LNCAP (cell line): Measurements from ENCODE around the gene FHIP1B.

Experiments
- TF ChIP-seq, protein P1 (sequence below): fragments of 450-650 bp; IDR thresholded peaks from 2 replicates; pipeline ENCODE4 v1.5.1; 2017; ENCODE audit warnings: mild to moderate bottlenecking

FHIP1B gene

DNA sequence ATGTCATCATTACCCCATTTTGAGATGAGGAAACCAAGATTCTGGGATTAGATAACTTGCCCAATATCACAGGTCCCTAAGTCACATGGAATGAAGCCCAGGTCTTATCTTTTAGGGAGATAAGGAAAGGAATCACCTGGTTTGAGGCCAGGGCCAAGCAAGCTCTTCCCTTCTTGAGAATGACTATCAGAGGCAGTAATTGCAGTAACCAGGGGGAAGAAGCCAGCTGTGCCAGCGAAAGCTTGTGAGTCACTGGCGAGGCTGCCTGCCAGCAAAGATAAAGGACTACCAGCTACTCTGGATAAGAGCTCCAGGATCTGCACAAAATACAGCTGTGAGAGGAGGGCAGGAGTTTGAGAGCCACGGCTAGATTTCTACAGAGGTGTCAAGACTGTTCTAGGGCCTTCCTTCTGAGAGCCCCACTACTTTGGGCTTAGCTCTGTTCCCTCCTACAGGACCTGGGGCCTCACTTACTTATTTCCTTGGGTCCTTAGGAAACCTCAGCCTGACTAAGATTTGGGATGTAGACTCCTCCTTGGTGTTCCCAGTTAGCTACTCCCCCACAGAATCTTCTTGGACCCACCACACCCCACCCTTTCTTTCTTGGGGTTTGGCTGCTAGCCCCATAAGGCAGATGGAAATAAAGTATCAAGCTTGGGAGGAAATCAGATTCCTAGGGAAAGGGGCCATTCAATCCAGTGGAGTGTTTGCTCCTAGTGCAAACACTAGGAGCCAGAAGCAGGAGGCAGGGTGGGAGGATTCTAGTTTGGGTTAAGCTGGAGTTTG lies 15.5 kb upstream of the FHIP1B start:
- TF ChIP-seq, protein P1, sequence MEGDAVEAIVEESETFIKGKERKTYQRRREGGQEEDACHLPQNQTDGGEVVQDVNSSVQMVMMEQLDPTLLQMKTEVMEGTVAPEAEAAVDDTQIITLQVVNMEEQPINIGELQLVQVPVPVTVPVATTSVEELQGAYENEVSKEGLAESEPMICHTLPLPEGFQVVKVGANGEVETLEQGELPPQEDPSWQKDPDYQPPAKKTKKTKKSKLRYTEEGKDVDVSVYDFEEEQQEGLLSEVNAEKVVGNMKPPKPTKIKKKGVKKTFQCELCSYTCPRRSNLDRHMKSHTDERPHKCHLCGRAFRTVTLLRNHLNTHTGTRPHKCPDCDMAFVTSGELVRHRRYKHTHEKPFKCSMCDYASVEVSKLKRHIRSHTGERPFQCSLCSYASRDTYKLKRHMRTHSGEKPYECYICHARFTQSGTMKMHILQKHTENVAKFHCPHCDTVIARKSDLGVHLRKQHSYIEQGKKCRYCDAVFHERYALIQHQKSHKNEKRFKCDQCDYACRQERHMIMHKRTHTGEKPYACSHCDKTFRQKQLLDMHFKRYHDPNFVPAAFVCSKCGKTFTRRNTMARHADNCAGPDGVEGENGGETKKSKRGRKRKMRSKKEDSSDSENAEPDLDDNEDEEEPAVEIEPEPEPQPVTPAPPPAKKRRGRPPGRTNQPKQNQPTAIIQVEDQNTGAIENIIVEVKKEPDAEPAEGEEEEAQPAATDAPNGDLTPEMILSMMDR = no peak

DNA sequence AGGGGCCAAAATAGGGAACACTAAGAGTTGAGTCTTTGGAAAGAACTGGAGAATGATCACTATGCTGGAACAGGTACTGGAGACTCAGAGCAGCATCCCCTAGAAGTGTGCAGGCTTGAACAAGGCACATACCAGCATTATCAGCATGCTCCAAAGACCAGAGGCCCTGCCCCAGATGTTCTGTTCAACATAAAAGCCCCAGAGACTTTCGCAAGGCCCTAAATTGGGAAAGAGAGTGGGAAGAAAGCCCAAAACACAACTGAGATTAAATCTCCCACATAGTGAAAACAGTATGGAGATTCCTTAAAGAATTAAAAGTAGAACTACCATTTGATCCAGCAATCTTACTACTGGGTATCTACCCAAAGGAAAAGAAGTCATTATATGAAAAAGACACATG lies 13.8 kb upstream of the FHIP1B start:
- TF ChIP-seq, protein P1 = no peak

DNA sequence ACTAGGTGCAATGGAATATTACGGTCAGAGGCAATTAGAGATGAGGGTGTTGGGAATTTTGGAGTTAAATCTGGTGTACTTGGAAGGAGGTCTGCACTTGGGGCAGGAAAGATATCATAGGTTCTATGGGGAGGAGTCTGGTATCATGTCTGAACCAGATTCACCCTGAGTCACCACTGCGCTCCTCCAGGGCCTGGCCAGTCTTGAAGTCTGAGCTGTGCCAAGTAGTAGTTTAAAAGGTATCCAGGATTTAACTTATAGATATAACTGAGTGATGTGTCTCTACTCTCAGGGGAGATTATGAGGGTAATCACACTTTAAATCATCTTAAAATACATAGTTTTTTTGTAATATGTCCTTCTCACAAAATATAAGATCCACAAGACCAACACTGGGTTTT lies 11.1 kb upstream of the FHIP1B start:
- TF ChIP-seq, protein P1 = no peak

DNA sequence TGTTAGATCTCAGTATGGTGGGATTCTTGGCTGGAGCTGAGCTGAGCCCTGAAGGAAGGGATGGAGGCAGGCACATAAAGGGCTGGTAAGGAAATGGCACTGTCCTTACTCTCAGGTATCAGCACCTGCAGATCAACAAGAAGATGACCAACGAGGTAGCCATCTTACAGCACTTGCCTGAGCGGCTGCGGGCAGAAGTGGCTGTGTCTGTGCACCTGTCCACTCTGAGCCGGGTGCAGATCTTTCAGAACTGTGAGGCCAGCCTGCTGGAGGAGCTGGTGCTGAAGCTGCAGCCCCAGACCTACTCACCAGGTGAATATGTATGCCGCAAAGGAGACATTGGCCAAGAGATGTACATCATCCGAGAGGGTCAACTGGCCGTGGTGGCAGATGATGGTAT lies 6.9 kb upstream of the FHIP1B start:
- TF ChIP-seq, protein P1 = no peak

DNA sequence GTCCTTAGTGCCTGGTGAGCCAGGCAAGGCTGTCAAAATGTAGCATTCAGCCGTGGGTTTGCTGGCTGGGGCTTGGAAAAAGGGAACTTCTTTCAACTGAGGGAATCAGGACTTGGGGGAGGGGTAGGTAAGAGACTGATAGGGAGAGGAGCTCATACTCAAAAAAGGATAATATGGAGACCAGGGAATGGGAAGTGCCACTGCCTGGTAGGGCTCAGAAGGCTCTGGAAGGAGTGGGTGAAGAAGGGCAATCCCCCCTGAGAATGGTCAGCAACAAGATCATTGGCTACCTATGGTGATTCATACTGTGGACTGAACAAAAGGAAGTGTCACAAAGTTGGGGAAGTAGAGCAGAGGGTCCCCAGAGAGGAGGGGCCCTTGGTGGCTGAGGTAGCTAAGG lies 6.3 kb upstream of the FHIP1B start:
- TF ChIP-seq, protein P1 = no peak

DNA sequence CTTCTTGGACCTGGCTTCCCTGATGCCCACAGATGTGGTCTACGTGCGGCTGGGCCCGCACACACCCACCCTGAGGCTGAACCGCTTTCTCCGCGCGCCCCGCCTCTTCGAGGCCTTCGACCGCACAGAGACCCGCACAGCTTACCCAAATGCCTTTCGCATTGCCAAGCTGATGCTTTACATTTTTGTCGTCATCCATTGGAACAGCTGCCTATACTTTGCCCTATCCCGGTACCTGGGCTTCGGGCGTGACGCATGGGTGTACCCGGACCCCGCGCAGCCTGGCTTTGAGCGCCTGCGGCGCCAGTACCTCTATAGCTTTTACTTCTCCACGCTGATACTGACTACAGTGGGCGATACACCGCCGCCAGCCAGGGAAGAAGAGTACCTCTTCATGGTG lies 5.7 kb upstream of the FHIP1B start:
- TF ChIP-seq, protein P1 = no peak

DNA sequence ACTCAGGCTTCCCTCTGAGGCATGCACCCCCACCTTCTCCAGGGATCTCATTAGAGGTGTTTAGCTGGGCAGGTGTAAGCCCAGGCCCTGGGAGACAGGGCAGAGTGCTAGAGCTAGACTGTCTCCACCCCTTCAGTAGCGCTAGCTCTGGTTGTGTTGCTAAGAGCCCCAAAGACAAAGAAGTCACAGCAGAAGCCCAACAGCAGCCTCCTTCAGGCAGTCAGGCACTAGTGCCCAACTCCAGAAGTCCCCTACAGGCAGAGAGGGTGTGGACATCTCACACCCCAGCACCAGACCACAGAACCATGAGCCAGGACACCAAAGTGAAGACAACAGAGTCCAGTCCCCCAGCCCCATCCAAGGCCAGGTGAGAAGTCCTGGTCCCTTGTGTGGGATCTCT lies 4.5 kb upstream of the FHIP1B start, which contains the start of gene CNGA4:
Gene CNGA4, plus strand, starts transcription at position 188 of the 400 bp plus-strand sequence. Its CDS starts 118 bp downstream, at position 306.
- TF ChIP-seq, protein P1 = no peak
